NOMO-1 (cell line): ENCODE data around the gene MN1.

Experiments
- DNase-seq, 2 experiments: peaks; one replicate each; lab custom pipeline; 2025; ENCODE audit not compliant: unreplicated experiment in 2 of 2; lab: John Stamatoyannopoulos, UW

Gene MN1

GRCh38 chr22:27800250-27801201, 1.0 kb downstream of the MN1 start:
- DNase-seq = no peak

GRCh38 chr22:27799827-27800249, 1.7 kb downstream of the MN1 start:
- DNase-seq = no peak

GRCh38 chr22:27799015-27799826, 2.3 kb downstream of the MN1 start:
- DNase-seq = no peak

GRCh38 chr22:27798511-27799014, 3.0 kb downstream of the MN1 start:
- no peak for DNase-seq

- no peak for DNase-seq
Observed at GRCh38 chr22:27797520-27798391, 3.8 kb downstream of the MN1 start.

- DNase-seq = no peak
Observed at GRCh38 chr22:27796829-27797519, 4.6 kb downstream of the MN1 start.

- DNase-seq = no peak
Observed at GRCh38 chr22:27795696-27796517, 5.6 kb downstream of the MN1 start.

- no peak for DNase-seq
Observed at GRCh38 chr22:27795053-27795452, 6.5 kb downstream of the MN1 start.

GRCh38 chr22:27794226-27794625, 7.3 kb downstream of the MN1 start:
- DNase-seq = no peak

GRCh38 chr22:27793576-27793975, 8.0 kb downstream of the MN1 start:
- DNase-seq = no peak

GRCh38 chr22:27792452-27793161, 8.9 kb downstream of the MN1 start:
- no peak for DNase-seq

GRCh38 chr22:27791859-27792241, 9.7 kb downstream of the MN1 start:
- no peak for DNase-seq

- no peak for DNase-seq
Observed at GRCh38 chr22:27791159-27791858, 10.2 kb downstream of the MN1 start.

- DNase-seq = no peak
Observed at GRCh38 chr22:27790376-27791158, 11.0 kb downstream of the MN1 start.

- DNase-seq = no peak
Observed at GRCh38 chr22:27788500-27789288, 12.9 kb downstream of the MN1 start.

GRCh38 chr22:27786965-27787364, 14.6 kb downstream of the MN1 start:
- no peak for DNase-seq
